ENCODE results near the gene LTB4R.
A peak's percentile ranks its signal among the peaks of the same experiment; 100 is the strongest.

LTB4R gene

GRCh38 chr14:24300326-24300980 is 10.8 kb upstream of the LTB4R start:
- DNase-seq (ENCODE audit: low spot score) = no peak

GRCh38 chr14:24304019-24304387 is 7.3 kb upstream of the LTB4R start:
- no peak for DNase-seq (ENCODE audit: low spot score)

GRCh38 chr14:24307156-24307574 is 4.1 kb upstream of the LTB4R start:
- no peak for DNase-seq (ENCODE audit: low spot score)

- DNase-seq (ENCODE audit: low spot score) = peak; percentile 69
Measured at GRCh38 chr14:24307575-24308341, 3.5 kb upstream of the LTB4R start, which contains the start of gene CIDEB. TSS of gene CIDEB (minus strand) at chr14:24307977. CDS start at chr14:24307858, 119 bp downstream.

- no peak for DNase-seq (ENCODE audit: low spot score)
Measured at GRCh38 chr14:24308342-24309124, 2.8 kb upstream of the LTB4R start.

- DNase-seq (ENCODE audit: low spot score) = no peak
Measured at GRCh38 chr14:24309538-24310264, 1.6 kb upstream of the LTB4R start, which contains the start of gene LTB4R2. TSS of gene LTB4R2 (plus strand) at chr14:24310140. CDS start at chr14:24310665, 525 bp downstream.

GRCh38 chr14:24310265-24310645 is 1.0 kb upstream of the LTB4R start:
- no peak for DNase-seq (ENCODE audit: low spot score)

- DNase-seq (ENCODE audit: low spot score) = peak; percentile 49
Measured at GRCh38 chr14:24311837-24312615, 724 bp downstream of the LTB4R start.

- DNase-seq (ENCODE audit: low spot score) = peak; percentile 57
Measured at GRCh38 chr14:24312736-24313507, 1.6 kb downstream of the LTB4R start.

GRCh38 chr14:24313913-24314312 is 2.6 kb downstream of the LTB4R start:
- DNase-seq (ENCODE audit: low spot score) = no peak

GRCh38 chr14:24314377-24315193 is 3.3 kb downstream of the LTB4R start:
- no peak for DNase-seq (ENCODE audit: low spot score)

- no peak for DNase-seq (ENCODE audit: low spot score)
Measured at GRCh38 chr14:24315243-24315806, 4.0 kb downstream of the LTB4R start.

- DNase-seq (ENCODE audit: low spot score) = peak; percentile 31
Measured at GRCh38 chr14:24315807-24316596, 4.7 kb downstream of the LTB4R start.

- no peak for DNase-seq (ENCODE audit: low spot score)
Measured at GRCh38 chr14:24316597-24316950, 5.3 kb downstream of the LTB4R start.

- DNase-seq (ENCODE audit: low spot score) = no peak
Measured at GRCh38 chr14:24317141-24317928, 6.0 kb downstream of the LTB4R start.

GRCh38 chr14:24321212-24321975 is 10.1 kb downstream of the LTB4R start:
- no peak for DNase-seq (ENCODE audit: low spot score)

- DNase-seq (ENCODE audit: low spot score) = no peak
Measured at GRCh38 chr14:24322672-24323071, 11.4 kb downstream of the LTB4R start.

All from kidney tubule cell (primary cell).